ENCODE measurements around the gene NRXN3.

NRXN3 gene

DNA sequence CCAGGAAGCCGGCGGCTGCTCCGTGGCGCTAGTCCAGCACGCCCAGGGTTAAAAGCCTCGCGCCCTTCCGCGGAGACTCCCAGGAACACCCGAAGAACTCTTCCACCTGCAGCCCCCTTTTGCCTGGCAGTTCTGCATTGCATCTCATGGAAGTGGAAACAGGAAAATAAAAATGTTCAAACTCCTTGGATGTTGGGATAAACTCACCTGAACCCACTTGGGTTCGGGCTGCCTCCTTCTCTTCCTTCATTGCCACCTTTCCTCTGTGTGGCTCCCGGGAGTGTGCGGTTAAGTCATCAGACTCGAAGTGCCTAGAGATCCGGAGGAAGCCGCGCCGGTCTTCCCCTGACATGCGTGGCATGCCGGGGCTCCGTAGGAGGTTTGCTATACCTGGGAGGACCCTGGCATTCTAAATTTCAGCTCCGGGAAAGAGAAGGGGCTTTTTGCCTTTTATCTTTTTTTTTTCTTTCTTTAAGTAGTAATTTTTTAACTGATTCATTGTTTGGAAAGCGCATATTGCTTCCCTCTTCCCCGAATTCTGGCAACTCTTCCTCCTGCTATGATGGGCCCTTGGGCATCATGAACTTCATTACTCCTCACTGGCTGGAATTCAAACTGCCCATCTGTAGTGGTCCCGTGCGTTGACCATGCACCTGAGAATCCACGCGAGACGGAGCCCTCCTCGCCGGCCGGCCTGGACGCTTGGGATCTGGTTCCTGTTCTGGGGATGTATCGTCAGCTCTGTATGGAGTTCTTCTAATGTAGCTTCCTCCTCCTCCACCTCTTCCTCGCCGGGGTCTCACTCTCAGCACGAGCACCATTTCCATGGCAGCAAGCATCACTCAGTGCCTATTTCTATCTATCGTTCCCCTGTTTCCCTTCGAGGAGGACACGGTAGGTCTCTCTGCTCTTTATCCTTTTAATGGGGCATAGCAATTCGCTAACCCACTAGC is 1109.7 kb downstream of the NRXN3 start:
- no peak for DNase-seq (ENCODE audit: low read depth in 2 of 2)

DNA sequence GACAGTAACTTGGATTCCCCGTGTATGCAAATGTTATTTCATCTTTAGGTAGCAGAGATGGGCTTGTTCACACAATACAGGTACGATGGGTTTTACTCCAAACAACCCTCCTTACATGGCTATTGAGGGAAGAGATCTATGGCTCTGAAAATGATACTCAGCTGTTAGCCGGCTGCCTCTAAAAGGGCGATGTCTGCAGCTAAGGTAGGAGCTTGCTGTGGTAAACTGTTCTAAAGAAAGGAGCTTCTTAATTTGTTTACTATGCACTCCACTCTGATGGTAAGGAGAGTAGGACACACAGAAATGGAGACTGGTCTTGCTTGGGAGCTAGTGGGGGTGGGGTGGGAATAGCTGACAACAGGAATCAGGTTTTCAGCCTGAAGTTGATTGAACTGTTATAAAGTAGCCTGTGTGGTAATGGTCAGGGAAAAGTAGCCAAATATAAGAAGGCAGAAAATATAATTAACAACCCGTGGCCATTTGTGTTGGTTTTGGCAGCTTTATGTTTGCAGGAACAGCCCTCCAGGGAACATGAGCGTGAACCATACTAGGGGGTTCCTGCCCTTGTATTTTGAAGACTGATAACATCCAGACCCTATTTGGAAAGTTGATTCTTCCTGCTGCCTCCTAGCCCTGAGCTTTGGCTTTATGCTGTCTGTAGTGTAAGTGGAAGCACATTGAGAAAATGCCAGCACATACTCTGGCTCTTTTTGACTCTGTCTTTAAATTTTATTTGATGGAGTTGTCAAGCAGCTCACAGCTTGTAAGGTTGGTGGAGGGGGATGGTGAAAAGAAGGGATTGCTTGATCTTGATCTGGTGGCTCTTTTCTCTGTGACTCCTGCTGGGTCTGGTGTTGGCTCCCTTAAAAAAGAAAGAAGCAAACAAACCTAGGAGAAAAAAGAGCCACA is 1111.3 kb downstream of the NRXN3 start:
- DNase-seq (ENCODE audit: low read depth in 2 of 2), result no peak

DNA sequence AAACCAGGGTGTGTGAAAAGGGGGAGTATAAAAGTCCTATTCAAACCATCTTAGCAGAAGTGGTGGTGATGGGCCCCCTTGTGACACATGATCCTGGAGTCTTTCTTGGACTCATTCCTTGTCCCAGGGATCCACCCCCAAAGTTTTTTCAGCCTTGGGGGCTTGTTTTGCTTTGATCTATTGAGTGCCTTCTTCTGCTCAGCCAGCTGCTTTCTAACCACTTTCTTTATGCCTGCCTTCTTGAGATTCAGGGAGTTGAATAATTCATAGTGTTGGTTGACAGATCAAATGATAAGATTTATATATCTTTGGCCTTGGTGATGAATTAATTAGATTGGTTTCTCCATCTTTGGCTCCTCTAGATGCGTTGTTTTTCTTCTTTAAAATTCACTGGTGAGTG is 1114.4 kb downstream of the NRXN3 start:
- DNase-seq (ENCODE audit: low read depth in 2 of 2), result no peak

DNA sequence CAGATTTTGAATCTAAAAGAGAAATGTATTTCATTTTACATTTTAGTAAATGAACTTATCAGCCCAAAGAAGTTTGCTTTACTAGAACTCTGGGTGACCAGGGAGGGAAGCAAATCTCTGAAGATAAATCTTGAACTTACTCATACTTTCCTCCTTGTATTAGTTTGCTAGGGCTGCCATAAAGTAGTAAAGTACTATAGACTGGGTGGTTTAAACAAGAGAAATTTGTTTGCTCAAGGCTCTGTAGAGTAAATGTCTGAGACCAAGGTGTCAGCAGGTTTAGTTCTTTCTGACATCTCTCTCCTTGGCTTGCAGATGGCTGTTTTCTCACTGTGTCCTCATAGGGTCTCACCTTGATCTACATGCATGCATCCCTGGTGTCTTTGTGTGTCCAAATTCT is 1115.1 kb downstream of the NRXN3 start:
- DNase-seq (ENCODE audit: low read depth in 2 of 2), result no peak

DNA sequence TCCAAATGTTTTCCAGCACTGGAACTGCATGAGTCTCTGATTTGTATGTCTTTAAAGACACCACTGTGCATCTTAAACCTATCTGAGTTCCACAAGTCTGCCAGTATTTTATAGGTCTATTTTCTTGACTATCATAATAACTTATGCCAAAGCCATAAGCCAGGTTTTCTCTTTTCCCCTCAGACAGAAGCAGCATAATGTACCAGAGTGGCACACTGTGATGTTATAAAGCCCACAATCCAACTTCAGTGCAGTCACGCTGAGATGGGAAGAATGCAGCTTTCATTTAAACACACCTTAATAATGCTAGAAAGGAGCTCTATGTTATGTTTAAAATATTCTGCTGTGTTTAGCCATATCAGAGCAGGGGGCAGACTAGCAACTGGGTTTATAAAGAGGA is 1117.8 kb downstream of the NRXN3 start:
- no peak for DNase-seq (ENCODE audit: low read depth in 2 of 2)

DNA sequence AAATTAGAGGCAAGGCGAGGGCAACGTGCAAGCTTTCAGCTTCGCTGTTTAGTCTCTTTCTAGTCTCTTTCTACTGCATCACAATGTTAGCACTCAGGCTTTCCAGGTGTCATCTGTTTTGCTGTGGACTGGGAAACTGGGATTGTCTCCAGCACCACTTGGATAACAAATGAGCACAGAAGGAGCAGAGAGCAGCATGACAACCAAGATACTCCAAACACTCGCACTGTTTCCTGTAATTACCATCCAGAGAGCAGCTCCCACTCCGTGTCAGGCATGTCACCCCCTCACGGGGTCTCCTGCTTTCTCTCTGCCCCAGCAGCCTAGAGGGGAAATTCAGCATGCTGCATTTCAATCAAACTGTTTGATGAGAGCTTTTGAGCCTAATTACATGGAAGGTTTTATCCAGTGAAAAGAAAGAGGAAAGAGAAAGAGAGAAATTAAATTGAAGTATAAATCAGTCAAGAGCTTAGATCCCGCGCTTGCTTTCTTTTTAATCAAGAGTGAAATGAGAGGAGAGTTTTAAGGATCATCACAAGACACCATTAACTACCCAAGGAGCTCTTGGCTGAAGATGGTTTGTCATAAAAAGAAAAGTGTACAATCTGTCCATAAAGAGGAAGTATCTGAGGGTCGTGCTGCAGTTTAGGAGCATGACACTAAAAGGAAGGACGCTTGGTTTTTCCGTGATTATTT is 1123.5 kb downstream of the NRXN3 start:
- DNase-seq (ENCODE audit: low read depth in 2 of 2), result no peak

DNA sequence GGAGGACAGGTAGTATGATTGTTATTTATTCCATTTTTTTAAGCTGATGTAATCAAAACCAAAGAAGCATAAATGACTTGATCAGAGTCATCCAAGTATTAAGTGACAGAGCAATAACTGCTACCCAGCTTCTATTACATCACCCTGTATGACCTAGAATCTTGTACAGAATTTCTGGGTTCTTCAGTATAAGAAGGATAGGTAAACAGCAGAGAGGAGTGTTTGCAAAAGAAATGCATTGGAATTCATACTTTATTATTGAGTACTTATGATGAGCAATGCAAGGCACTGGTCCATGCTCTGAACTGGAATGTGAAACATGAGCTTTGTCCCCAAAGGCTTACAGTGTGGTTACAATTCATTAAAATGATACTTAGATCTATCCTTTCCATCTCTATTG is 1124.3 kb downstream of the NRXN3 start:
- DNase-seq (ENCODE audit: low read depth in 2 of 2), result no peak

DNA sequence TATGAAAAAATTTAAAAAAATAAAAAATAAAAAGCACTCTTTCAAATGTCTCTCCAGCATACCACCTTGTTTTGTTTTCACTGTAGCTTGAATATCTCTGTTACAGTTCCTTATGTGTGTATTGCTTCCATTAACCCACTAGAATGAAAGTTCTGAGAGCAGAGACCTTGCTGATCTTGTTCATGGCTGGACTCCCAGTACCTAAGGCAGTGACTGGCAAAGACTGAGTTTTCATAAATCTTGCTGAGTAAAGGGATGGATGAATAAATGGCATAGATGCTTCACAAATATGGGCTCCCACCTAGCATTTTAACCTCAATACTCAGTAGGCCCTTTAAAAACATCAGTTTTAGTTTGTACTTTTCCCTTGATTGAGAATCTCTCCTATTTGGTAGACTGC is 1125.2 kb downstream of the NRXN3 start:
- DNase-seq (ENCODE audit: low read depth in 2 of 2), result no peak

DNA sequence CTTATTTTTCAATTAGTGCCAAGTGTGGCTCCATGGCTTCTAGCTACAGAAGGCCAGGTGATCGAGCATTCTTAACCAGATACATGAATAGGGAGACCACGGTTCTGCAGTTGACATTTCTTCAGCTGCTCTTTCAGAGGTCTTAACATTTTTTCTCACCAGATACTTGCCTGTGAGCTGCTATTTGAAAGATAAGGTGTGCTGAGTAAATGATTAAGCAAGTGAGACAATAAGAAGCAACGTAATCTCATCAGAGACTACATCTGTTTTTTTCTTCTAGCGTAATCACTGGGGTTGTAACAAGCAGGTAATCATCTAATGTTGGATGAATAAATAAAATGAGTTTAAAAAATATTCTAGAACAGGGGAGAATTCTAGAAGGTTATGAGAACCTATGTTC is 1128.2 kb downstream of the NRXN3 start:
- DNase-seq (ENCODE audit: low read depth in 2 of 2), result no peak

DNA sequence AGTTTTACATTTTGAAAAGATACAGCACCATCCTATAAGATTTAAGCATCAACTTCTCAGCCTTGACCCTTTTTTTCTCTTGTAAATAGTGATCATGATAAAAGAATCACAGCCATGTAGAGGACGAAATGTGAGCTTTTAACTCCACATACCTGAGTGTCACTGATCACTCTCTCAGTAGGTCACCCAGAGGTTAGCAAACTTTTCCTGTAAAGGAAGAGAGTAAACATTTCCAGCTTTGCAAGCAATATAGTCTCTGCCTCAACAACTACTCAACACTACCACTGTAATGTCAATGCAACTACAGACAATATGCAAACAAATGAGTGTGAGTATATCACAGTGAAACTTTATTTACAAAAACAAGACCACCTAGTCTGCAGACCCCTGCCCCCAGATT is 1129.0 kb downstream of the NRXN3 start:
- DNase-seq (ENCODE audit: low read depth in 2 of 2), result no peak

DNA sequence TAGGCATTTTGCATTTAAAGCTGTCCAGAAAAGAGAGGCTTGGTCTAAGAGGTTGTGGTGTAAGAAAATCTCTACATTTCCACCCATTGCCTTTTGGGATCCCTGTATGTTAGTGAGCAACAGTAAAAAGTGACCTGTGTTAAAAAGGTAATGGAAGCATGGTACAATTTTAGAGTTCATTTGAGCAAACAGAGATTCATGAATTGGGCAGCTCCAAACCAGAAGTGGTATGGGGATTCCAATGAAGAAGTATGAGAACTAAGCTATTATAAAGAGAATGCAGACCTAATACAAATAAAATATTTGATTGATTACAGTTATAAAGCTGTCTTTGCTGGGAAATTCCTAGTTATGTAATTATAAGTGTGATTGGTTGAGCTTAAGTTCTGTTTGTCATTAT is 1134.1 kb downstream of the NRXN3 start:
- DNase-seq (ENCODE audit: low read depth in 2 of 2), result no peak

DNA sequence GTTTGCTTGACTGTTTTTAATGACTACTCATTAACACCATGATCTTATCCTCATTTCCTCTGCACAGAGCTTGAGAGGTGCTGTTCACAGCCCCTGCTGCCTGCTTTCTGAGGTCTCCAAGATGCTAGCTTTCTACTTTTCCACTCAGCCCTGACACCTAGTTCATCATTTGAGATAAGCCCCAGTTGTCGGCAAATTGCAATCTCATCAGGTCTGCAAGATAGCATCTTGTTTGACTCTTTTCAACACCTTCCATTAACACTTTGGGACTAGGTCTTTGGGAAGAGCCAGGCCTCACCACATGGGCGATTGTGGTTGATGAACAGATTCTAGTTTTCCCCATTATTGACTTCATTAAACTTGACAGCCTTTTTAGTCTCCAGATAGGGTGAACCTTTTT is 1136.4 kb downstream of the NRXN3 start:
- DNase-seq (ENCODE audit: low read depth in 2 of 2), result no peak

DNA sequence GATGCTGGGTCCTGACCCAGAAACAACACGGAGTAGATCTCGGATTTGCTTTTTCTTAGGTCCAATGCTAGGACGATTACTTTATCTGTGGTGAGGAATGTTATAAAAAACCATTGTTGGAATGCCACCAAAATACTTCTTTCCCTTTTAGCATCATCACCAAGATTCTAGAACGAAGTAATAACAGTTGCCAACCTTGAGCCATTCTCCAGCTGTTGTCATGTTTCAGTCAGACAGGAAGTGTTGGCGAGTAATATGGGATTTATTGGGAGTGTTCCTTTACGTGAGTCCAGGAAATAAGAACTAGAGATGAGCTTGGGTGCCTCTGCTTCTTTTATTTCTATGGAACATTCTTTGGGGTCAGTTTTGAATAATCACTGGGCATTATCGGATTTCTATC is 1148.2 kb downstream of the NRXN3 start:
- no peak for DNase-seq (ENCODE audit: low read depth in 2 of 2)

DNA sequence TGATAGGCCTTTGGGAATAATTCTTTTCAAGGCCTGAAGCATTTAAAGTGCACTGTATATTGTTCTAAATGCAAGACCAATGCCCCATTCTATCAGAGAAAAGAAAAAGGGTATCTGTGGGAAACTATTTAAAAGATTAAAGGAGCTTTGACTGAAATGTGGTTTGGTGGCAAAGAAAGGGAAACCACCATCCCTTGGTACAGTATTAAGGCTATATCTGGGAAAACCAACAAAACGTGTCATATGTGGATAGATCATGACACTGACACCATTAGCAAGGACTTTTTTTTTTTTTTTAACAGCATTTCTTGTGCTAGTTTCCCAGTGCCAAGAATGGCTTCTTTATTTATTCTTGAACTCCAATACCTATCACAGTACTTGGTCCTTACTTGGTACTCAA is 1150.4 kb downstream of the NRXN3 start:
- no peak for DNase-seq (ENCODE audit: low read depth in 2 of 2)

DNA sequence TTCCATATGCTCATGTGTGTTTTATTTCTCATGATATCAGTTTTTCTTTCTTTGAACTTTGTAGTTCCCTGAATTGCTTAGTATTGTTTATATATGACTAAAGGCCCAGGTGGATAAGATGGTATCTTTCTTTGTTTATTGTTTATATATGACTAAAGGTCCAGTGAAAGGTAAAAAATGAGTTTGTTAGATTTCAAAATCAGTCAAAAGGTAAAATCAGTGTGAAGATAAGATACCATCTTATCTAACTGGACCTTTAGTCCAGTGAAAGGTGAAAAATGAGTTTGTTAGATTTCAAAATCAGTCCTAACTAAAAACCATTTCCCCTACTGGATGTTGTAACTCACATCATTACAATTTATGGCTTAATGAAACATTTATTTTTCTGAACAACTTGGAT is 1150.9 kb downstream of the NRXN3 start:
- DNase-seq (ENCODE audit: low read depth in 2 of 2), result no peak

DNA sequence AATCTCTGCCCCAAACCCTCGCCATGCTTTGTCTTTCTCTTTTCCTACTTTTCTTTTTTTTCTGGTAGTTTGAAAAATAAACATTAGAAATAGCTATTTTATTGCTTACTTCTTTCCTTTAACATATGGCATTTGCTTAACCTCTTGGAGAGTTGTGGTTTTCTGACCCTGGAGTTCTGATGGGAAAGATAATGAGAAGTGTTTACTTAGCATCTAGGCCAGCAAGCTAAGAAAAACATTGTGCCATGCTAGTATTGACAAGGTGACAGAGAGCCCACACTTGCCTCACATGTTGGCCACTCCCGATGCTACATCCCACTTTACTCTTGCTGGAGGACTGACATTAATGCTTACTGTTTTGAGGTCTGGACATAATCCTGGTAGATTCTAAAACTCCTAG is 1154.9 kb downstream of the NRXN3 start:
- DNase-seq (ENCODE audit: low read depth in 2 of 2), result no peak

DNA sequence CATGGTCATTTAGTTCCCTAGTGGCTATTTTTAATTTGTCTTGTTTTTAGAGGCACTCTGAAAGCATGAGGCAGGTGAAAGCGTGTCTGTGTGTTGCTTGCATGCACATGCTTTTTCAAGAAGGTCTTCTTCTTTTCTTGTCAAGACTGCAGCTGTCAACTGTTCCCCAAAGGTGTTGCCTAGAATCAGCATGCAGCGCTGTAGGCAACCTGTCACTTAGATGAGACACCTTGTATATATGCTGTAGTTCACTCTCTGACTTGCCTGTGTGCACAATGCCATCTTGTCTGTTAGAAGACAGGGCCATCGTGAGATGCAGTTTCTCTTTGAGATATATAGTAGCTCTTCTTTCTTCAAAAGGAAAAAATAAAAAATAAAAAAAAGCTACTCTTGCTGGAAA is 1155.4 kb downstream of the NRXN3 start:
- no peak for DNase-seq (ENCODE audit: low read depth in 2 of 2)

DNA sequence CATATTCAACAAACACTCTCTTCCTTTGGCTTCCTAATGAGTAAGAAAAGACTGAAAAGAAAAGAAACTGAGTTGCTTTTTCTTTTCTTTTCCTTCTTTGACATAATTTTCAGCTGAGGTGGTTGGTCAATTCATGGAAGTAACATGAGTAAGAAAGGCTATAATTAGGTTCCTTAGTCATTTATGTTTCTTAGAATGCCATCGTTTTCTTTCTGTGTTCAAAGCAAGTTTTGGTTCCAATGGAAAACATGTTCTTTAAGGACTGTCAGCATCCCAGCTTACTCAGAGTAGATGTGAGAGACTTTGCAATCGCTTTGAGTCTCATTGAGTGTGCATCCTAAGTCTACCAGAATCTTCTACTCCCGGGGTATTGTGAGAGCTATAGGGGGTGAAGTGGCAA is 1158.7 kb downstream of the NRXN3 start:
- DNase-seq (ENCODE audit: low read depth in 2 of 2), result no peak

DNA sequence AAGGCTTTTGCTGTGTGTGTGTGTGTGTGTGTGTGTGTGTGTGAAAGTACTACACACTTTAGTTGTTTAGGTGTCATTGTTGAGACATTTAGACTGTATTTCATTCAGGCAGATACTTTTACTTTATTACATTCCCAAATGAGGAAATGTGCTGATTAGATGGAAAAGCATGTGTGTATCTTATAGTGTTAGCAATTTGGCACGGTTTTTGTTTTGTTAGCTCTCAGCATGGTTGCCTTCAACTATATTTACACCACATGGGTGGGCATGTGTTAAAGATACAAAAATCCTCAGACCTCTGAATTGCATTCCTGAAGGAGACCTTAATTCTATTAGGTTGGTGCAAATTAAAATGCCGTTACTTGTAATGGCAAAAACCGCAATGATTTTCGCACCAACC is 1161.7 kb downstream of the NRXN3 start:
- DNase-seq (ENCODE audit: low read depth in 2 of 2), result no peak

DNA sequence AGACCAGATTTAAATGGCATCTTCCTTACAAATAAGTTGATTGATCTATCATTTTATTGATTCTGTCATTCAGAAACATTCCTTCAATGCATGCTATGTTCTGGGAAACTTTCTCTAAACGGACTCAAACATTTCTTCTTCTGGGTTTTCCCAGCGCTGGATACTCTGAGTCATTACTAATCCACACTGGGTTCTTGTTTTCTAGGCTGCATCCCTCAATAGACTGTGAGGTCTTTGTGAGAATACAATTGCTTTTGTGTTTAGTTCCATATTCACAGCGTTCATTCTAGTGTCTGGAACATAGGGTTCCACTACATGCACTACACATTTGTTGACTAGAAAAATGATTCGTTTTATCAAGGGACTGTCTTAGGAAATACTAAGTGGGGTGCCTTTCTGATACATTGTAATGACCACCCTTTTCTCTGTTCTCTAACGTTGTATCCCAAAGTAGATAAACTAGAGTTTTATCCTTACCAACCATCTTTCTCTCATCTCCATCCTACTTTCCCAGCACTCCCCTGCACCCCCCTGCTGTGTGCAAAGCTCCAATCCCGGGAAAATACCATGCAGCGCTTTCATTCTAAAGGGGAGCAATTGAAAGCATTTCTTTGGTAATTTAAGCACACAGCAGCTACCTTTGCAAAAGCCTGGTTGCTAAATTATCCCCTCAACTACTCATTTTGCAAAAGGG is 1162.5 kb downstream of the NRXN3 start:
- no peak for DNase-seq (ENCODE audit: low read depth in 2 of 2)

DNA sequence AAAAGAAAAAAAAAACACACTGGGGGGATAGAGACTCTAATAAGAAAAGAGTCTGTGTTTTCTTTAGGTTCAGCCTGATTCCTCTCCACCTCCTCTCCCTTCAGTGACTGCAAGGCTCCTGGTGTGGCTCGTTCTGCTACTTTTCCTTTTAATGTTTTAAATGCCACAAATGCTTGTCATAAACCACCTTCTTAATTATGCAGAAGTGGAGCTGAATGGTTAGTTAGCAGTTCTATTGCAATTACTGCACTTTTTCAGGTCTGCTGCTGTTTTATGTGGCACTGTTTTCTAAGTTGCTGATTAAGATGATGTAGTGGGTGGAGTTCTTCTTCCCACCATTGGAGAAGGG is 1163.0 kb downstream of the NRXN3 start:
- no peak for DNase-seq (ENCODE audit: low read depth in 2 of 2)

DNA sequence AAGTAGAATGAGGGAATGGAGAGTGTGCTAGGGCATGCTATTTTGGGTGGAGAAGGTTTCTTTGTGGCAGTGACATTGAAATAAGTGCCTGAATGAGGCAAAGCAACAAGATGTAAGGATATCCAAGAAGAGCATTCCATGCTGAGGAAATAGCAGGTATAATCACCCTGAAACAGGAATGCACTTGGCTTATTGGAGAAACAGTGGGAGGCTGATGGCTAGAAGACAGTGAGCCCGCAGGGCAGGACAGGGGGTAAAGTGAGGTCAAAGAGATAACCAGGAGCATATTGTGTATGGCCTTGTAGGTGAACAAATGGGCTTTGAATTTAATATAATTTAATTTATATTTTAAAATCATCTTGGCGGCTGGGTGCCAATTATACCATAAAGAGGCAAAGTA is 1164.1 kb downstream of the NRXN3 start:
- no peak for DNase-seq (ENCODE audit: low read depth in 2 of 2)

Measured in stimulated activated CD4-positive, alpha-beta T cell treated with anti-CD3 and anti-CD28 coated beads, Interleukin-1b, Interleukin-23, amount 100 ng/mL, for 1 hour (primary cell).